NCI-H146 treated with DMSO at 0.1 percent for 48 hours (cell line): ENCODE measurements around the gene CYTH3.

Source experiments
- DNase-seq: peaks from one replicate; lab custom pipeline; 2025; ENCODE audit not compliant: unreplicated experiment; lab: John Stamatoyannopoulos, UW

CYTH3 gene

GRCh38 chr7:6167587-6168476 is 104.6 kb downstream of the CYTH3 start:
- DNase-seq: no peak

DNA sequence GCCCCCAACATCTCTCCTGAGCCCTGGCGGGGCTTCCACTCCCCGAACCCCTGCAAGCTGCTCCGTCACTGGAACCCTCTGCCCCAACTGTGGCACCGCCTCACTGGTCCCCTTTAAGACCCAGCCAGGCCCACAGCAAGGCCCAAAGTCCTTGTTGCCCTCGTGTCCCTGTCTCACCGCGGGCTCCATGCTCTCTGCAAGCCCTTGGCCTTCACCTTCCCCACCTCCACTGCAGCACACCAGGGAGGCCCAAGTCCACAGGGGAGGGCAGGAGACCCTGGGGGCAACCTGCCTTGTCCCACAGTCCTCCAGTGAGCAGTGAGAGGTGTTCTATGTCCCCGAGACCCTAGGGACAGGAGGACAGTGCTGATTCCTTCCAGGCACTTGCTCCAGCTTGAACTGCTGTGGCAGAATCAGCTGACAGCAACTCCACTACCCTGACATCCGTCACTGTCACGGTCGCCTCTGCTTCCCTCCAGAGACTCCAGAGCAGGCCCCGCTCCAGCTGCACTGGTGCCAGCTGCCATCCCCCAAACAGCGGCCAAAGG is 105.3 kb downstream of the CYTH3 start:
- DNase-seq: no peak

- DNase-seq: no peak
Observed at GRCh38 chr7:6166443-6166891, 106.0 kb downstream of the CYTH3 start.

- DNase-seq: no peak
Observed at GRCh38 chr7:6165521-6166320, 106.7 kb downstream of the CYTH3 start.

GRCh38 chr7:6165075-6165474 is 107.3 kb downstream of the CYTH3 start:
- no peak for DNase-seq

- DNase-seq: no peak
Observed at GRCh38 chr7:6164491-6164890, 107.9 kb downstream of the CYTH3 start.

DNA sequence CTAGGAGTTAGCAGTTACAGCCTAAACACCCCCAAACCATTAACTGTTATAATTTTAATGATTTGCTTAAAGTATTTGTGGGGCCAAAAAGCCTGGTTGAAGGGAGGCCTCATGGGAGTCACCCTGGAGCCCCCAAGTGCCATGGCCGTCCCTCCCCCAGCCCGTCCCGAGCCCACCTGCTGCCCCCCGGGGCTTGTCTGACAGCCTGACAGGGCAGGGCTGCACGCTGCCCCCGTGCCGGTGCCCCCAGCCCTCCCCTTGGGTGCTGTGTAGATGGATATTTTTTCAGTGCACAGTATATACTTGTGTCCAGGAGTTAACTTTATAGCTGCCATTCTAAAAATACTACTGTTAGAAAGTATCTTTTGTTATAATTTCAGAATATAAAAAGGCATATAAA is 108.4 kb downstream of the CYTH3 start:
- DNase-seq: no peak

DNA sequence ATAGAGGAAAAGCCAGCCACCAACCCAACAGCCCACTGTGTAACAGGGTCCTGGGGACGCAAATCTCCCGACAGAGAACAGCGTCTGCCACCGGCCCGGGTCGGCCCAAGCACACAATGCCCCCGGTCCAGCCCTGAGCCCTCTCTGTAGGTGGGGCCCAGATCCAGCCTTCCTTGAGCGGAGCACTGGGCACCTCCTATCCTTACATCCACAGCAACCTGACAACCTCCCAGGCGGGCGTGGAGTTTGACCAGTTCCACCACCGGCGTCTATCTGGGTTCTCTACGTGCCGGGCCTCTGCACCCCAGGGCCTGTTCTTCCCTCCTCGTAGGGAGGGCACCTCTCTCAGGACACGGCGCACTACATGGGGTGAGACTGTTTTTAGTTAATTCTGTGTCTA is 109.0 kb downstream of the CYTH3 start:
- DNase-seq: no peak

GRCh38 chr7:6162650-6163366 is 109.6 kb downstream of the CYTH3 start:
- DNase-seq: no peak

DNA sequence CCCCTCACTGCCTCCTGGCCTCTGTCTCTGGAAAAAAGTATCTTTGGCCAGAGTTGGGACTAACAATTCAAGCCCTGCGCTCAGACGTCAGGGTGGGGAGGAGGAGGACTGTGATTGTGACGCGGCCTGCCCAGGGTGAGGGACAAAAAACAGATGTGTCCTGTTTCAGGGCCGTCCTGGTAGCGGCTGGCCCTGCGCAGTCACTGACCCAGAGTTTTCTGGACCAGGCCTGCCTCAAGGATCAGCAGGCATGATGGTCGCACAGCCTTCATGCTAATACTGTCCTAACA is 110.1 kb downstream of the CYTH3 start:
- DNase-seq: no peak

- no peak for DNase-seq
Observed at GRCh38 chr7:6161463-6162330, 110.7 kb downstream of the CYTH3 start.

DNA sequence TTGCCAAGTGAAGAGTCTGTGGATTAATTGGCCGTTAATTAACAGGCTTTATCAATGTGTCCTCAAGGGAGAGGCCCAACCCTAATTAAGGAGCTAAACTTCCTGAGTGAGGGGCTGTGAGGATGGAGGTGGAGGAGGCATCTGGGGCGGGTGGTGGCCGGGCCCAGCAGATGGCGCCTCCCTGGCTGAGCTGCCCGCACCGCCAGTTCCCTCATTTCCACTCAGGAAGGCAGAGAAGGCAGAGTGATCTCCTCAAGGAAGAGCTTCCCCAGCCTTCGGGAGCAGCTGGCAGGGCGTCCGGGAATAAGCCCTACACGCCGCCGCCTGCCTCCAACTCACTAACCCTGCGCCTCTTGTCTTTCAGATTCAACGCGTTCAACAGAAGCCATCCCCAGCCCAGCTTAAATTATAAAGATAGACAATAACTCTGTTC is 112.2 kb downstream of the CYTH3 start:
- no peak for DNase-seq

GRCh38 chr7:6159524-6160031 is 112.8 kb downstream of the CYTH3 start:
- DNase-seq: no peak

DNA sequence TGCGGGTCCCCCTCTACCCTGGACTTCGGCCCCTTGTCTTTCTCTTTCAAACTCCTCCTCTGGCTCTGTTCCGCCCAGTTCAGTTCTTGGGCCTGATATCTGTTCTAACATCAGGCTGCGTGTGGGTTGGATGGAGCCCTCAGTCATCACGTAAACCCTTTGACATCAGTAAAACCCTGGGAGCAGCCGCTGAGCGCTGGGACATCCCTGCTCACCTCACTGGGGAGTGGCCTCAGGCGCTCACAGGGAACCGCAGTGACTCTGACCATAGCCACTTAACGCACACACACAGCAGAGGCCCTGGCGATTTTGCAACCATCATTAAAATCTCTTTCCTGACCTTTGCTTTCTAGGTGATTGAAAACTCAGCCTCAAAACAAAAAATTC is 113.3 kb downstream of the CYTH3 start:
- DNase-seq: no peak

- no peak for DNase-seq
Observed at GRCh38 chr7:6158424-6159096, 113.9 kb downstream of the CYTH3 start.

- DNase-seq: no peak
Observed at GRCh38 chr7:6157685-6158423, 114.6 kb downstream of the CYTH3 start.

GRCh38 chr7:6156734-6157133 is 115.7 kb downstream of the CYTH3 start:
- DNase-seq: no peak

GRCh38 chr7:6155596-6155995 is 116.8 kb downstream of the CYTH3 start:
- no peak for DNase-seq
